Measurements from ENCODE around the gene RAB20.

DNA sequence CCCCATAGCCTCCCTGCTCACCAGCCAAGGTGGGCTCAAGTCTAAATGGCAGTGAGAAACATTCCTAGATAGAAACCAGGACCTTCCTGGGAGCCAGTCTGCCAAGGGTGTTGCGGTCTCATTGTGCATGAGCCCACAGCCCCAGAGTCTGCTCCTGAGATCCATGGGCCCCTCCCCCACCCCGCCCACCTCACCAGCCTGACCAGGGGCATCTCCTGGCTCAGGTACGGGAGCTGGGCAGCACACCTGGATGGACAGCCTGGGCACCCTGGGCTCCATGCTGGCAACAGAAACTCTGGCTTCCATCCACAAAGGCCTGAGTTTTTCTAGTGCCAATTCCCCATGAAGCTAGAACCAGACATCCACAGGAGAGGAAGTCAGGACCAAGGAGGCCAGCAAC is 65.6 kb downstream of the RAB20 start:
- TF ChIP-seq CTCF (IDR thresholded peaks at IDR 0.05; ENCODE audit: insufficient read depth, low read depth, low read length) (no peak), EZH2 (IDR thresholded peaks at IDR 0.05; ENCODE audit: insufficient read depth, low read length) (no peak)

Data from astrocyte (in vitro differentiated cells and primary cell).